Testis (tissue), 2 donors: ENCODE measurements around the gene NKAIN2.

ENCODE experiments used
- CTCF ChIP-seq, 3 experiments: fragments of 450-650 bp in 2 of 3; fragments of 200-600 bp in 1 of 3; sonication (generic) in 1 of 3; IDR thresholded peaks; one replicate each; pipeline ENCODE4 v1.5.1; 2016 to 2019; ENCODE audit warnings: antibody characterized with exemption in 3 of 3, mild to moderate bottlenecking in 2 of 3, moderate library complexity in 1 of 3
- POLR2A ChIP-seq: fragments of 450-650 bp; IDR thresholded peaks from one replicate; pipeline ENCODE4 v1.6.1; 2017; ENCODE audit warnings: antibody characterized with exemption, mild to moderate bottlenecking, moderate library complexity

DNA sequence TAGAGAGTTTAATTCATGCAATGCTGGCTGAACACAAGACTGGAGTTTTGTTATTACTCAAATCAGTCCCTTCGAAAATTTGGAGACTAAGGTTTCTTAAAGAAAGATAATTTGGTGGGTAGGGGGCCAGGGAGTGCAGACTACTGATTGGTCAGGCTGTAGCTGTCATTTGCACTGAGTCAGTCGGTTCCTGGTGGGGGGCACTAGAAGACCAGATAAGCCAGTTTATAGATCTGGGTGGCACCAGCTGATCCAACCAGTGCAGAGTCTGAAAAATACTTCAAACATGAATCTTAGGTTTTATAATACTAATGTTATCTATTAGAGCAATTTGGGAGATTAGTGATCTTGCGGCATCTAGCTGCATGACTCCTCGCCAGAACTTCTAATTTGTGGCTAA lies 530.7 kb downstream of the NKAIN2 start:
- no peak for TF ChIP-seq CTCF (IDR thresholded peaks at IDR 0.05)
- no peak for TF ChIP-seq POLR2A
